ENCODE data around the gene NR5A2. TPM values are rescaled to one million over a fixed set of nuclear protein-coding genes. Genes with fewer than 3 reads are reported as not detected.

NR5A2 gene
- total and polyA plus RNA-seq, 7 experiments from 2014 or later, result 0.10 TPM; not detected in 6

DNA sequence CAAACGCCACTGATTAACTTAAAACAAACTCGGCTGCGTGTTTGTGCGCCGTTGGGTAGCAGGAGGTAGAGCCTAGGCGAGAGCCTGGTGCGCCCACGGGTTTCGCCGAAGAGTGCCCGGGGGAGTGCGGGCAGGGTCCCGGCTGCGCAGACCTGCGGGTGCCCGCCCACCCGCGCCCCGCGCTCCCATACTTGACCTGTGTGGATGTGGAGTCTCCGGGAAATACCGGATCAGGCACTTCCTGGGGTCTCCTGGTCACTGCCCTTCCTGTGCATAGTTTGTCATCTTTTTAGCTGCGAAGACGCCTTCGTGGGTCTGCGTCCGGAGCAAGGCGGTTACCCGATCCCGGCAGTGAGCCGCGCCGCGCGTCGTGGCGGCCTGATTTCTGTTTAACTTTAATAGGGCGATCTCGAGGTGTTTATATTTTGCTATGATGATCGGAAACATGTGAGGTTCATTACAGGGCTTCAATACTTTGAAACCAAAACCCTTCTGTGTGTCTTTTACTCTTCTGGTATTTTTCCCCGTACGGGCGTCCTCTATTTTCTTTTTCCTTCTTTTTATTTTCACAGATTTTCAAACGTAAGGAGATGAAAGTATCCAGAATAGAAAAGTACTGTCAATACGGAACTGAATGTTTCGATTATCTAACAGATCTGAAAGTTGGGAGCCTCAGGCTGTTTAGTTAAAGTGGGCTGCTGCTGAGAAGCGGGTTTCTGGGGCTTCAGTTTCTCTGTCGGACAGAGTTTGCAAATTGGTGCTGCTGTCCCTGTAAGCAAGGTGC is 15.2 kb downstream of the NR5A2 start:
- Mint-ChIP-seq H3K27ac (peak overlapping the region in 1 of 9 donors; percentile 78), H3K36me3 (peaks cover 0 to 9% (median 0%) of the 10 kb centered on the region in 5 donors), H3K4me1 (peaks cover 16 to 41% (median 30%) of the 10 kb centered on the region in 7 donors), H3K4me3 (peak overlapping the region; percentile 70 to 88 (median 78)), H3K9me3 (peaks cover 0 to 7% (median 0%) of the 10 kb centered on the region in 11 donors), H3K27me3 (peaks cover 54 to 71% (median 62%) of the 10 kb centered on the region in 5 donors)
- Histone ChIP-seq H3K9me3 (ENCODE audit: control insufficient read depth in 2 of 3, low read length in 3 of 3) (no peaks in the 10 kb centered on the region), H3K27me3 (ENCODE audit: control insufficient read depth in 2 of 2, insufficient read depth in 2 of 2, low read length in 2 of 2) (peaks cover 6 to 22% of the 10 kb centered on the region in 2 donors), H3K4me1 (ENCODE audit: control insufficient read depth in 2 of 2, insufficient read depth in 2 of 2, low read length in 2 of 2) (peaks cover 4 to 5% of the 10 kb centered on the region in 2 donors), H3K27ac (ENCODE audit: low read depth, low read length) (no peak overlapping the region), H3K4me3 (ENCODE audit: low read length) (no peak overlapping the region), H3K36me3 (ENCODE audit: control insufficient read depth in 2 of 3, insufficient read depth in 3 of 3, low read length in 3 of 3) (no peaks in the 10 kb centered on the region)
- POLR2A ChIA-PET, result no interaction called here
- CTCF ChIA-PET, result no interaction called here
- no peak for ATAC-seq
- intact Hi-C loops (cut with micrococcal nuclease), result no loop called here
- DNase-seq, result no peak

DNA sequence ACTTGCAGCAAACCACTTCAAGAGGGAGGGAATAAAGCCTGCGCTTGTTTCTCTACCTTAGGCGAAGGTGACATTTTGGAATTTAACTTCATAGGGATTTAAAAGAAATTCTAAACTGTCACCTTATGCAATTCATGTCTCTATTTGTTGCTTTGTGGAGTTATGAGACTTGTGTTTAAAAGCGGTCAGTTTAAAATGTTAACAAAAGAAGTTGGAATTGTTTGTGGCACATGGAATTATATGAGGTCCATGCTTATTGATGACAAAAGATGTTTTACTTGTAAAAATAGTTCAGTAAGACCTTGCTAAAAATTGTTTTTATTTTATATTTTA is 15.8 kb downstream of the NR5A2 start:
- no peak overlapping the region for H3K27ac ChIP-seq (ENCODE audit: low read depth, low read length)
- peaks cover 54 to 70% (median 67%) of the 10 kb centered on the region in 5 donors for H3K27me3 Mint-ChIP-seq
- no peak overlapping the region for H3K27ac Mint-ChIP-seq
- ATAC-seq (no peak), DNase-seq (no peak)
- no peaks in the 10 kb centered on the region for H3K9me3 ChIP-seq (ENCODE audit: control insufficient read depth in 2 of 3, low read length in 3 of 3)
- H3K36me3 ChIP-seq (ENCODE audit: control insufficient read depth in 2 of 3, insufficient read depth in 3 of 3, low read length in 3 of 3), result no peaks in the 10 kb centered on the region
- CTCF ChIA-PET, result no interaction called here
- POLR2A ChIA-PET, result no interaction called here
- H3K27me3 ChIP-seq (ENCODE audit: control insufficient read depth in 2 of 2, insufficient read depth in 2 of 2, low read length in 2 of 2), result peaks cover 2 to 17% of the 10 kb centered on the region in 2 donors
- no peak overlapping the region for H3K4me3 ChIP-seq (ENCODE audit: low read length)
- H3K4me1 Mint-ChIP-seq, result peaks cover 16 to 36% (median 26%) of the 10 kb centered on the region in 7 donors
- intact Hi-C loops (cut with micrococcal nuclease), result no loop called here
- H3K4me1 ChIP-seq (ENCODE audit: control insufficient read depth in 2 of 2, insufficient read depth in 2 of 2, low read length in 2 of 2), result peaks cover 4 to 5% of the 10 kb centered on the region in 2 donors
- peaks cover 0 to 5% (median 0%) of the 10 kb centered on the region in 11 donors for H3K9me3 Mint-ChIP-seq
- H3K36me3 Mint-ChIP-seq, result peaks cover 0 to 6% (median 0%) of the 10 kb centered on the region in 5 donors
- H3K4me3 Mint-ChIP-seq, result peak overlapping the region in 9 of 10 donors; percentile 70 to 87 (median 77)

DNA sequence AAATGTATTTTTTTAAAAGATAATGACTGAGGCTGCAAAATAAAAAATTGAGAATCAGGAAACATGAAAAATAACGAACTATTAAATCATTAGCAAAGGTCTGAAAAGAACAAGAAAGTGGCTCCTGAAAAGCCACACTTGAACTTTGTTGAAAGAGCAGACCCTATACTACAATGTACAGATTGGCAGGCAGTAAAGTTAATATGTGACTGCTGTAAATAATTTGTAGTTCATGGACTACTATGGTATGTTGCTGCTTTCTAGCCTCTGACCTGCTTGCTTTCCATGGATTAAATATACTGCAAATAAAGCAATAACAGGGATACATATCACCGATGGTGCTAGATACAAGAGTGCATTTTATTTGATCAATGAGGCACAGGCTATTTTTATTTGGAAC is 18.6 kb downstream of the NR5A2 start:
- POLR2A ChIA-PET, result no interaction called here
- H3K4me3 ChIP-seq (ENCODE audit: low read length), result no peak overlapping the region

DNA sequence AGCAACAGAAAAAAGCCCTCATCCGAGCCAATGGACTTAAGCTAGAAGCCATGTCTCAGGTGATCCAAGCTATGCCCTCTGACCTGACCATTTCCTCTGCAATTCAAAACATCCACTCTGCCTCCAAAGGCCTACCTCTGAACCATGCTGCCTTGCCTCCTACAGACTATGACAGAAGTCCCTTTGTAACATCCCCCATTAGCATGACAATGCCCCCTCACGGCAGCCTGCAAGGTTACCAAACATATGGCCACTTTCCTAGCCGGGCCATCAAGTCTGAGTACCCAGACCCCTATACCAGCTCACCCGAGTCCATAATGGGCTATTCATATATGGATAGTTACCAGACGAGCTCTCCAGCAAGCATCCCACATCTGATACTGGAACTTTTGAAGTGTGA is 20.7 kb downstream of the NR5A2 start:
- no peaks in the 10 kb centered on the region for H3K27me3 ChIP-seq (ENCODE audit: control insufficient read depth in 2 of 2, insufficient read depth in 2 of 2, low read length in 2 of 2)
- H3K27ac Mint-ChIP-seq, result no peak overlapping the region
- H3K4me3 ChIP-seq (ENCODE audit: low read length), result no peak overlapping the region
- no peaks in the 10 kb centered on the region for H3K9me3 ChIP-seq (ENCODE audit: control insufficient read depth in 2 of 3, low read length in 3 of 3)
- H3K4me1 Mint-ChIP-seq, result peaks cover under 1 to 6% (median 3%) of the 10 kb centered on the region in 7 donors
- H3K27me3 Mint-ChIP-seq, result peaks cover 40 to 60% (median 59%) of the 10 kb centered on the region in 5 donors
- no peak for ATAC-seq
- no peak for DNase-seq
- CTCF ChIA-PET, result no interaction called here
- no peaks in the 10 kb centered on the region for H3K36me3 Mint-ChIP-seq
- H3K4me3 Mint-ChIP-seq, result no peak overlapping the region
- no peaks in the 10 kb centered on the region for H3K4me1 ChIP-seq (ENCODE audit: control insufficient read depth in 2 of 2, insufficient read depth in 2 of 2, low read length in 2 of 2)
- intact Hi-C loops (cut with micrococcal nuclease), result no loop called here
- H3K27ac ChIP-seq (ENCODE audit: low read depth, low read length), result no peak overlapping the region
- no peaks in the 10 kb centered on the region for H3K9me3 Mint-ChIP-seq
- POLR2A ChIA-PET, result no interaction called here
- no peaks in the 10 kb centered on the region for H3K36me3 ChIP-seq (ENCODE audit: control insufficient read depth in 2 of 3, insufficient read depth in 3 of 3, low read length in 3 of 3)

More for the DNA sequence above, 18.6 kb downstream of the NR5A2 start:
- H3K4me3 Mint-ChIP-seq, result no peak overlapping the region
- peaks cover 55 to 65% (median 60%) of the 10 kb centered on the region in 5 donors for H3K27me3 Mint-ChIP-seq
- DNase-seq, result no peak
- peaks cover 0 to 6% (median 0%) of the 10 kb centered on the region in 5 donors for H3K36me3 Mint-ChIP-seq
- CTCF ChIA-PET, result interaction anchor here (1.0 kb wide), 1 partner anchor 17 kb away, joined by 3 read pairs; no protein-coding TSS in a partner anchor
- Histone ChIP-seq H3K27me3 (ENCODE audit: control insufficient read depth in 2 of 2, insufficient read depth in 2 of 2, low read length in 2 of 2) (peaks cover 0 to 8% of the 10 kb centered on the region in 2 donors), H3K4me1 (ENCODE audit: control insufficient read depth in 2 of 2, insufficient read depth in 2 of 2, low read length in 2 of 2) (no peaks in the 10 kb centered on the region), H3K9me3 (ENCODE audit: control insufficient read depth in 2 of 3, low read length in 3 of 3) (no peaks in the 10 kb centered on the region), H3K36me3 (ENCODE audit: control insufficient read depth in 2 of 3, insufficient read depth in 3 of 3, low read length in 3 of 3) (no peaks in the 10 kb centered on the region), H3K27ac (ENCODE audit: low read depth, low read length) (no peak overlapping the region)
- H3K4me1 Mint-ChIP-seq, result peaks cover 10 to 23% (median 17%) of the 10 kb centered on the region in 7 donors
- intact Hi-C loops (cut with micrococcal nuclease), result no loop called here
- H3K9me3 Mint-ChIP-seq, result peaks cover 0 to 3% (median 0%) of the 10 kb centered on the region in 11 donors
- H3K27ac Mint-ChIP-seq, result no peak overlapping the region
- ATAC-seq, result no peak

DNA sequence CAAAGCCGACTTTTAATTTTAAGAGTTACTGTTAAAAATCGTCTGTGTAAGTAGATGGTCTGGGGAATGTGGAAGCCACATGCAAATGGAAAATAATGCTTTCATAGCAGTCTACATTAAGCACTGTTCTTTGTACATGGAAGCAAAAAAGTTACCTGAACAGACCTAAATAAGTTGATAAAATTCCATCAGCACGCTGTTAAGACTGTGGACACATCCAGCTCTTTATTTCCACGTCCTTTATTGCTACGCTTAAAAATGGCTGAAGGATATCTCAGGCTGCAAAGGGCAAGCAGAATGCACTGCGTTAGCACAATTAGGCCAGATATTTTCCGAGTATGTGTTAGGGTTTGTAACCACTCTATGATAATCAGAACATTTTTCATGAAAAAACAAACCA is 22.3 kb downstream of the NR5A2 start:
- Histone ChIP-seq H3K36me3 (ENCODE audit: control insufficient read depth in 2 of 3, insufficient read depth in 3 of 3, low read length in 3 of 3) (no peaks in the 10 kb centered on the region), H3K4me3 (ENCODE audit: low read length) (no peak overlapping the region), H3K9me3 (ENCODE audit: control insufficient read depth in 2 of 3, low read length in 3 of 3) (no peaks in the 10 kb centered on the region), H3K27ac (ENCODE audit: low read depth, low read length) (no peak overlapping the region), H3K27me3 (ENCODE audit: control insufficient read depth in 2 of 2, insufficient read depth in 2 of 2, low read length in 2 of 2) (no peaks in the 10 kb centered on the region), H3K4me1 (ENCODE audit: control insufficient read depth in 2 of 2, insufficient read depth in 2 of 2, low read length in 2 of 2) (no peaks in the 10 kb centered on the region)
- Mint-ChIP-seq H3K4me3 (no peak overlapping the region), H3K9me3 (no peaks in the 10 kb centered on the region), H3K27me3 (peaks cover 33 to 52% (median 50%) of the 10 kb centered on the region in 5 donors), H3K27ac (no peak overlapping the region), H3K36me3 (no peaks in the 10 kb centered on the region), H3K4me1 (no peaks in the 10 kb centered on the region)
- ATAC-seq (no peak), DNase-seq (no peak)
- ChIA-PET CTCF (no interaction called here), POLR2A (no interaction called here)
- intact Hi-C loops (cut with micrococcal nuclease), result no loop called here

DNA sequence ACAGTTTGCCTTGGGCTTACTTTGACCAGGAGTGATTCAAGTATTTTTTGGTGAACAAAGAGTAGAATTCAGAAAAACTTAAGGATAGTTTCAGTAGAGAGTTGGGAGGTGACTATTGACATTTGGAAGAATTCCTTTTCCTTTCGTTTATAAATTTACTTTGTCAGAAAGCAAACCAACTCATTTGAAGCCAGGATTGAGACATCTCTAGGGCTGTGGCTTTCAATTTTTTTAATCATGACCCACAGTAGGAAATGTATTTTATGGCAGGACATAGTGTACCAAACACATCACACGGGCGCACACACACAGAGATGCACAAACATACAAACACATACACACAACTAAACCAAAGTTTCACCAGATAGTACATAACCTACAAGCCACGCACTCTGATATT is 24.1 kb downstream of the NR5A2 start:
- Mint-ChIP-seq H3K36me3 (no peaks in the 10 kb centered on the region), H3K27me3 (peaks cover 28 to 43% (median 35%) of the 10 kb centered on the region in 5 donors), H3K9me3 (no peaks in the 10 kb centered on the region), H3K4me3 (no peak overlapping the region), H3K27ac (no peak overlapping the region), H3K4me1 (no peaks in the 10 kb centered on the region)
- no peak for DNase-seq
- no peak for ATAC-seq
- H3K27me3 ChIP-seq (ENCODE audit: control insufficient read depth in 2 of 2, insufficient read depth in 2 of 2, low read length in 2 of 2), result no peaks in the 10 kb centered on the region
- H3K36me3 ChIP-seq (ENCODE audit: control insufficient read depth in 2 of 3, insufficient read depth in 3 of 3, low read length in 3 of 3), result no peaks in the 10 kb centered on the region
- H3K4me3 ChIP-seq (ENCODE audit: low read length), result no peak overlapping the region
- no peaks in the 10 kb centered on the region for H3K9me3 ChIP-seq (ENCODE audit: control insufficient read depth in 2 of 3, low read length in 3 of 3)
- ChIA-PET POLR2A (no interaction called here), CTCF (no interaction called here)
- no peak overlapping the region for H3K27ac ChIP-seq (ENCODE audit: low read depth, low read length)
- no peaks in the 10 kb centered on the region for H3K4me1 ChIP-seq (ENCODE audit: control insufficient read depth in 2 of 2, insufficient read depth in 2 of 2, low read length in 2 of 2)
- intact Hi-C loops (cut with micrococcal nuclease), result no loop called here

DNA sequence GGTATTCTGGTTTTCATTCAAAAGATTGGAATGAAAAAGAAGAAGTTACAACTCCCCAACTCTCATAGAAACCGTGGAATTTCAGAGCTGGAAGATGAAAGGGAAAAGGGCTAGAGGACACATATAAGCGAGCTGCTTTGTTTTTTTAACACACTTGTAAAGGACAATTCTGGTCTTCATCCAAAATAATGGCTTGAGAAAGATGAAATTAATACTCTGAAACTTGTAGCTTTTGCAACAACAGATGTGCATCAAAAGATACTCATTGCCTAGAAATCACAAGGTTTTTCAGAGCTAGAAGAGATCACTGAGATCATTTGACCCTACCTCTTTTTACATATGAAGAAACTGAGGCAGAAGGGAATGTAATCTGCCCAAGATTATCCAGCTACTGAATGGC is 25.6 kb downstream of the NR5A2 start:
- H3K27me3 ChIP-seq (ENCODE audit: control insufficient read depth in 2 of 2, insufficient read depth in 2 of 2, low read length in 2 of 2), result no peaks in the 10 kb centered on the region
- Mint-ChIP-seq H3K27ac (no peak overlapping the region), H3K27me3 (peaks cover 31 to 41% (median 36%) of the 10 kb centered on the region in 5 donors), H3K4me1 (no peaks in the 10 kb centered on the region), H3K9me3 (no peaks in the 10 kb centered on the region), H3K4me3 (no peak overlapping the region), H3K36me3 (no peaks in the 10 kb centered on the region)
- DNase-seq (no peak), ATAC-seq (no peak)
- H3K27ac ChIP-seq (ENCODE audit: low read depth, low read length), result no peak overlapping the region
- intact Hi-C loops (cut with micrococcal nuclease), result no loop called here
- ChIA-PET POLR2A (no interaction called here), CTCF (interaction anchor here (0.6 kb wide), 1 partner anchor 104 kb away, joined by 3 read pairs; no protein-coding TSS in a partner anchor)
- H3K4me1 ChIP-seq (ENCODE audit: control insufficient read depth in 2 of 2, insufficient read depth in 2 of 2, low read length in 2 of 2), result no peaks in the 10 kb centered on the region
- no peaks in the 10 kb centered on the region for H3K9me3 ChIP-seq (ENCODE audit: control insufficient read depth in 2 of 3, low read length in 3 of 3)
- H3K36me3 ChIP-seq (ENCODE audit: control insufficient read depth in 2 of 3, insufficient read depth in 3 of 3, low read length in 3 of 3), result no peaks in the 10 kb centered on the region
- H3K4me3 ChIP-seq (ENCODE audit: low read length), result no peak overlapping the region

Data from naive thymus-derived CD4-positive, alpha-beta T cell (primary cell).